ENCODE results near the gene TBX10. TPM values are rescaled to one million over a fixed set of nuclear protein-coding genes. Genes with fewer than 3 reads are reported as not detected.
A peak's percentile ranks its signal among the peaks of the same experiment; 100 is the strongest.
"Not testable (repeated sequence)": the region's sequence is repeated elsewhere in the genome, so short reads cannot be mapped to it uniquely, and the experiment has no call there.

Gene TBX10
- total RNA-seq, 6 experiments from 2014 or later, result not detected

GRCh38 chr11:67640758-67641337 is 1.3 kb upstream of the TBX10 start:
- Mint-ChIP-seq H3K27me3 (ENCODE audit: insufficient read depth) (peaks cover 21% of the 10 kb centered on the region), H3K27ac (no peak overlapping the region), H3K9me3 (no peaks in the 10 kb centered on the region), H3K36me3 (ENCODE audit: low read depth) (no peaks in the 10 kb centered on the region), H3K4me1 (ENCODE audit: low read depth) (no peaks in the 10 kb centered on the region), H3K4me3 (no peak overlapping the region)
- no peak for DNase-seq
- TF ChIP-seq, protein P1, sequence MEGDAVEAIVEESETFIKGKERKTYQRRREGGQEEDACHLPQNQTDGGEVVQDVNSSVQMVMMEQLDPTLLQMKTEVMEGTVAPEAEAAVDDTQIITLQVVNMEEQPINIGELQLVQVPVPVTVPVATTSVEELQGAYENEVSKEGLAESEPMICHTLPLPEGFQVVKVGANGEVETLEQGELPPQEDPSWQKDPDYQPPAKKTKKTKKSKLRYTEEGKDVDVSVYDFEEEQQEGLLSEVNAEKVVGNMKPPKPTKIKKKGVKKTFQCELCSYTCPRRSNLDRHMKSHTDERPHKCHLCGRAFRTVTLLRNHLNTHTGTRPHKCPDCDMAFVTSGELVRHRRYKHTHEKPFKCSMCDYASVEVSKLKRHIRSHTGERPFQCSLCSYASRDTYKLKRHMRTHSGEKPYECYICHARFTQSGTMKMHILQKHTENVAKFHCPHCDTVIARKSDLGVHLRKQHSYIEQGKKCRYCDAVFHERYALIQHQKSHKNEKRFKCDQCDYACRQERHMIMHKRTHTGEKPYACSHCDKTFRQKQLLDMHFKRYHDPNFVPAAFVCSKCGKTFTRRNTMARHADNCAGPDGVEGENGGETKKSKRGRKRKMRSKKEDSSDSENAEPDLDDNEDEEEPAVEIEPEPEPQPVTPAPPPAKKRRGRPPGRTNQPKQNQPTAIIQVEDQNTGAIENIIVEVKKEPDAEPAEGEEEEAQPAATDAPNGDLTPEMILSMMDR (IDR thresholded peaks at IDR 0.05), result no peak

- DNase-seq, result peak; percentile 28
- Mint-ChIP-seq H3K9me3 (no peaks in the 10 kb centered on the region), H3K4me1 (ENCODE audit: low read depth) (no peaks in the 10 kb centered on the region), H3K27me3 (ENCODE audit: insufficient read depth) (peaks cover 21% of the 10 kb centered on the region), H3K27ac (no peak overlapping the region), H3K36me3 (ENCODE audit: low read depth) (no peaks in the 10 kb centered on the region), H3K4me3 (no peak overlapping the region)
- TF ChIP-seq, protein P1 (IDR thresholded peaks at IDR 0.05), result peak; percentile 81
Measured at GRCh38 chr11:67640021-67640757, 626 bp upstream of the TBX10 start.

DNA sequence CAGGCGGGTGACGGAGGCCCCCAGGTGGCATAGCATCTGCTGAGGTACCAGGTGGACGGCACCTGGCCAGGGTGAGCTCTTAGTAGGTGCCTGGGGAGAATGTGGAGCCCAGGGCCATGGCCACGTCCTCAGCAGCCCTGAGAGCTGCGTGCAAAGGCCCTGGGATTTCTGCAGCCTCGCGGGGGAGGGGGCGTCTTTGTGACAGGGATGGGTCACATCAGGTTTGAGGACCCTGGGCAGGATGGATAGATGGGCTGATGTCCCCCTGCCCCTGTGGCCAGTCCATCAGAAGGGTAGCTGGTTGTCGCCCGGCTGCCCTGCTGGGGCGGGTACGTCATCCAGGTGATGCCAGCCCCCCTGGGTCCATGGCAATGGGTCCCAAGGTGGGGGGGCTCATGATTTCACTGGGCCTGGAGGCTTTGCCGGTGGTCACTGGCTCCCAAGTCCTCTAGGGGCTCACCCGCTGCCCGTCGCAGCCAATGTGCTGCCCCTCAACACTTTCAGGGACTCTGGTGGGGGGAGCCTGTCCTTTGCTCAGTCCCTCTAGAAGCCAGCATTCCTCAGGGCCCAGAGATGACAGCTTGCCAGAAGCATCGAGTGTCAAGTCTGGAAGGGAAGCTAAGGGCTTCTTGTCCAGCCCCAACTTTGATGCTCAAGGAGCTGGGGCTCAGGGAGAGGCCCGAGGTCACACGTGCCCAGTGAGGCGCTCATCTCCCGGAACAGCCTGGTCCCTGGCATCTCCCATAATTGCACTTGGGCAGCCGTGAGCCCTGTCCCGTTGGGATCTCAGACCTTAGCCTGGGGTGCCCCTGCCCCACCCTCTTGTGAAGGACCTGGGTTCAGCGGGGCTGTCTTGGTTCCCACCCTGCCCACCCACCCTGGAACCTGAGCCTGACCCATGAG is 777 bp downstream of the TBX10 start:
- Mint-ChIP-seq H3K9me3 (no peaks in the 10 kb centered on the region), H3K4me3 (no peak overlapping the region), H3K4me1 (ENCODE audit: low read depth) (no peaks in the 10 kb centered on the region), H3K27me3 (ENCODE audit: insufficient read depth) (peaks cover 20% of the 10 kb centered on the region), H3K27ac (no peak overlapping the region), H3K36me3 (ENCODE audit: low read depth) (no peaks in the 10 kb centered on the region)
- TF ChIP-seq, protein P1 (IDR thresholded peaks at IDR 0.05), result no peak
- no peak for DNase-seq

DNA sequence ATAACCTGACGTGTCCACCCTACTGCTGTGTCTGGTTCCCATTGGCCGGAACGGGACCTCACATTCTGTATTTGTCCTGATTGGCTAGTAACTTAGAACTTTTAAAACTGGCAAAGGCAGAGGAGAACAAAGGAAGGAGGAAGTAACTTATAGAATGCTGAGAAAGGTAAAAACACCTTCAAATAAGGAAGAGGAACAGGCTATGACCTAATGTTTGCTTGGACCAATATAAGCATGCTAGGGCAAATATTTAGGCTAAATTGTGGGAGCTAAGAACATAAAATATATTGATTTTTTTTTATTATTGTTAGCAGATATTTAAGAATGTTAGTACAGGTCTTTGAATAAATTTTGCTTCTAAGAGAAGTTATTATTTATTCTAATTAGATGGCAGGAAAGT is 2.1 kb downstream of the TBX10 start:
- not testable (repeated sequence) for H3K27ac Mint-ChIP-seq

GRCh38 chr11:67636962-67637361 is 2.6 kb downstream of the TBX10 start:
- Mint-ChIP-seq H3K4me1 (ENCODE audit: low read depth) (no peaks in the 10 kb centered on the region), H3K27ac (no peak overlapping the region), H3K36me3 (ENCODE audit: low read depth) (no peaks in the 10 kb centered on the region), H3K4me3 (no peak overlapping the region), H3K27me3 (ENCODE audit: insufficient read depth) (peaks cover 13% of the 10 kb centered on the region), H3K9me3 (no peaks in the 10 kb centered on the region)
- TF ChIP-seq, protein P1 (IDR thresholded peaks at IDR 0.05), result no peak
- DNase-seq, result no peak

More for the DNA sequence above, 2.1 kb downstream of the TBX10 start:
- H3K4me3 Mint-ChIP-seq; H3K36me3 Mint-ChIP-seq (ENCODE audit: low read depth); H3K9me3 Mint-ChIP-seq; H3K4me1 Mint-ChIP-seq (ENCODE audit: low read depth); DNase-seq: not testable (repeated sequence)
- peaks cover 18% of the 10 kb centered on the region for H3K27me3 Mint-ChIP-seq (ENCODE audit: insufficient read depth)

- DNase-seq, result no peak
- TF ChIP-seq, protein P1 (IDR thresholded peaks at IDR 0.05), result no peak
- H3K4me1 Mint-ChIP-seq (ENCODE audit: low read depth), result peaks cover 5% of the 10 kb centered on the region
- no peaks in the 10 kb centered on the region for H3K9me3 Mint-ChIP-seq
- H3K27ac Mint-ChIP-seq, result no peak overlapping the region
- peaks cover 9% of the 10 kb centered on the region for H3K27me3 Mint-ChIP-seq (ENCODE audit: insufficient read depth)
- H3K36me3 Mint-ChIP-seq (ENCODE audit: low read depth), result no peaks in the 10 kb centered on the region
- no peak overlapping the region for H3K4me3 Mint-ChIP-seq
Measured at GRCh38 chr11:67635231-67635521, 4.4 kb downstream of the TBX10 start.

Measured in HFFc6 (cell line).